ENCODE measurements around the gene ABCG8.
A peak's percentile ranks its signal among the peaks of the same experiment; 100 is the strongest.

ABCG8 gene

DNA sequence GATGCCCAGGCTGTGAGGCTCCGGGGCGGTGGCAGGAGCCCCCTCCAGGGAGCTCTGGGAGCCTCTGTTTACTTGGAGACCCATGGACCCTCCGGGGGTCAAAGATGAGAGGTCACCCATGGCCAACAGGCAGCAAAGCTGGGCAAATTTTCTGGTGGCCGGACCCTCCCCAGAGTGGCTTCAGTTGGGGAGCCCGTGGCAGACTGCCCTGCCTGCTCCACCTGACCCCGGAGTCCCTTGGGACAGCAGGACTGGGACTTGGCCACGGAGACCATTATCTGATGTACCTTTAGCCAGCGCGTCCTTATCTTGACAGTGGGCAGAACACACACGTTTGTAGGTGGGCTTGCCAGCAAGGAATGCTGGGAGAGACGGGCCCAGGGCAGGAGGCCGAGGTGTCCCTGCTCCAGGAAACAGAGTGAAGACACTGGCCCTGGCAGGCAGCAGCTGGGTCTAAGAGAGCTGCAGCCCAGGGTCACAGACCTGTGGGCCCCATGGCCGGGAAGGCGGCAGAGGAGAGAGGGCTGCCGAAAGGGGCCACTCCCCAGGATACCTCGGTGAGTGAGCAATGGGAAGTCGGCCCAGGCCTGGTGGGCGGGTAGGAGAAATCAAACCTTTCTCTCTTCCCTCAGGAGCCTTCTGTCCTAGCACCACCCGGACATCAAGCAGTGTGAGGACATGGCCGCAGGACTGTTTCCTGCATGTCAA, at the start of gene ABCG8, which contains the start of gene ABCG5:
Gene ABCG8 (plus strand): TSS at position 412 of the 708 bp plus-strand sequence. CDS start 83 bp downstream, at position 495.
Gene ABCG5 (minus strand): TSS at position 280 of the 708 bp plus-strand sequence. CDS start 160 bp downstream, at position 120.
- no peak for DNase-seq (ENCODE audit: low read depth)

DNA sequence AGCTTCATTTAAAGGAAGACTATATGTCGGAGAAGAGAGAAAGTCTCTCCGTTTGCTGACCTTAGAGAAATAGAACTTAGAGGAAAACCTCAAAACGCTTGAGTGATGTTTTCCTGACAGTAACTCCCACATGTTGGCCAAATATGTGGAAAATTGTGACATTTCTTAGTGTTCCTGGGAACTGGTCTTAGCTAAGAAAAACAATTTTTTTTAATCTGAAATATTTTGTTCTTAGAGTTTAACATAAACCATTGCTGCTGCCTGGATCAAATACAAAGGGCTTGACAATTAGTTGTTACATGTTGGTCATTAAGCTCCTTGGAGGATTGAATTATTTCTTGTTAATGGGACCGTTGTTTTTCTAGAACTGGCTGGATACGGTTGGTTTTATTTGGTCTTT, 48.6 kb upstream of the ABCG8 start:
- peak; percentile 1 for DNase-seq (ENCODE audit: low read depth)

DNA sequence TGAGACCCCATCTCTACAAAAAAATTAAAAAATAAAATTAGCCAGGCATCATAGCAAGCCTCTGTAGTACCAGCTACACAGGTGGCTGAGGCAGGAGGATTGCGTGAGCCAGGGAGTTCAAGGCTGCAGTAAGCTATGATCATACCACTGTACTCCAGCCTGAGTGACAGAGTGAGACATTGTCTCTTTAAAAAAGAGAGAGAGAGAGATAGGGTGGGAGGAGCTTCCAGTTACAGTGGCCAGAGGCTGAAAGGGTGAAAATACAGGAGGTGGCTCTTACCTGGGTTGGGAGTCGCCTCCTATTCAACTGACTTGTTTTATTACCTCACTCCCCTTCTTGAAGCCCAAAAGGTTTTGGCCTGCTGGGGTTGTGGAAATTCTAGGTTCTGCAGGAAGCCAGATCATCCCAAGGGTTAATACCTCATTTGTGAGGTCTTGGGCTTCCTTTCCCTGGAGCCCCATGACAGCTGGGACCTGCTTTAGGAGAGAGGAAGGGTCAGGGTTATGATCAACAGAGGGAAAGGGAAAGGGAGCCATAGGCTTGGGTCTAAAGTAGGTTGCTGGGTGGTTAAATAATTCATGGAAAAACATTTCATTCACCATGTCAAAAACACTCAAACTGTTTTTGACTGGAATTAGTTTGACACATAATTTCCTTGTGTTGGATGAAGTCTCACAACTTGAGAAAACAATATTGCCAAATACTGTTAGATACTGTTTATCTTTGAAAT, 47.6 kb upstream of the ABCG8 start:
- DNase-seq (ENCODE audit: low read depth): no peak

DNA sequence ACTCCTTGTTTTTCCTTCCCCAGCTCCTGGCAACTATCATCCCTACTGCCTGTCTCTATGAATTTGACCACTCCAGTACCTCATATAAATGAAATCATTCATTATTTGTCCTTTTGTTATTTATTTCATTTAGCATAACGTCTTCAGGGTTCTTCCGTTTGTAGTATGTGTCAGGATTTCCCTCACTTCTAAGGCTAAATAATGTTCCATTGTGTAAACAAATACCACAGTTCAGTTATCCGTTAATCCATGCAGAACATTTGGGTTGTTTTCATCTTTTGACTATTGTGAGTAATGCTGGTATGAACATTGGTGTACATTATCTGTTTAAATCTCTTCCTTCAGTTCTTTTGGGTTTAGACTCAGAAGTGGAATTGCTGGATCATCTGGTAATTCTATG, 46.1 kb upstream of the ABCG8 start:
- DNase-seq (ENCODE audit: low read depth): no peak

DNA sequence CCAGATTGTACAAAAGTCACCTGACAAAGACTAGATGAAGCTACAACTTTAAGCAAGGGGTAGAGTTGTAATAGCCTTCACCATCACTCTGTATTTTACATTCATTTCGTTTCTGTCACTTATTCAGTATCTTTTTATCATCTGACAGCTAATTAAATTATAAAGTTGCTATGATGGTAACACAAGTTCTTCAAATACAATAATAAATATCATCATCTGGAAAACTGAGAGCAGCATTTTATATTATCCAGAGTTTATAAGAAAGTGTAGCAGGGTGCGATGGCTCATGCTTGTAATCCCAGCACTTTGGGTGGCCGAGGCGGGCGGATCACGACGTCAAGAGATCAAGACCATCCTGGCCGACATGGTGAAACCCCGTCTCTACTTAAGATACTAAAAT, 43.8 kb upstream of the ABCG8 start:
- DNase-seq (ENCODE audit: low read depth): no peak

DNA sequence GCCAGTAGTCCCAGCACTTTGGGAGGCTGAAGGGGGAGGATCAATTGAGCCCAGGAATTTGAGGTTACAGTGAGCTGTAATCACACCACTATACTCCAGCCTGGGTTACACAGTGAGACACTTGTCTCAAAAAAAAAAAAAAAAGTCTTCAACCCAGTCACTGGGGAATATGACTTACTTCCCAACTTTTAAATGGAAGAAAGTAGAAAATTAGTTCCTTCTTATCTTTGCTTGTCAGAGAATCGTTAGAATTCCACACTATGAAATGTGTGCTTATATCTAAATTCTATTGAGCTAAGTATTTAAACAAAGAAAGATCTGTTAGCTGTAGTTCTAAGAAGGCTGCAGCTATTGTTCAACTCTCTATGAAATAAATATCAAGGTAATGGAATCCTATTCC, 42.6 kb upstream of the ABCG8 start:
- DNase-seq (ENCODE audit: low read depth): no peak

DNA sequence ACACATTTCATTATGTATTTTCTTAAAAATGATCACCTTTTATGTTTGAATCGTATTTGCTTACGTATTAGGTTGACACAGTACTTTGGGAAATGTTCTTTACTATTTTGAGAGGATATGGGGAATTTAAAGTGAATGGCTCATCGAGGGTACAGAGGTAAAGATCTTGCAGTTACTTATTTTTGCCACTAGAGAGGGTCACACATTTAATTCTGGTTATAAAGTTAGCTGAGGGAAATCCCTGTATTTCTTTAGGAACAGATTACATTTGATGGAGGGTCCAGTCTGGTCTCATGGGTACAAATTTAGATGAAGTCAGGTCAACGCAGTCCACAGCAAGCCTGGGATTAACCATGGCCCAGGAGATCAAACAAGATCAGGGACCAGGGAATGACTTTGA, 40.5 kb upstream of the ABCG8 start:
- DNase-seq (ENCODE audit: low read depth): no peak

DNA sequence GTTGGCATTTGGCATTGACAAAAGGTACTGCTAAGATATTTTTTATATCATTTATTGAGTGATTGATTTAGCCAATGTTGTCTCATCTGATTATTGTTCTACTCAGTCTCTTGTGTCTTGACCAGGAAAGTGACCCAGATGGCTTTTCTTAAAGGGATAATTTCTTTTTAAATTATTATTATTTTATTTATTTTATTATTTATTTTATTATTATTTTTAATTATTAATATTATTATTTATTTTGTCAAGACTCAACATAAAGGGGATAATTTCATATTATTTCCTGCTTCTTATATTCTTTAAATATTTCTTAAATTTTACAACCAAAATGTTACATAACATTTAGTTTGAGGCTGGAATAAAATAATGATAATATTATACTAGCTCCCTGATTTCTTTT, 37.9 kb upstream of the ABCG8 start:
- no peak for DNase-seq (ENCODE audit: low read depth)

DNA sequence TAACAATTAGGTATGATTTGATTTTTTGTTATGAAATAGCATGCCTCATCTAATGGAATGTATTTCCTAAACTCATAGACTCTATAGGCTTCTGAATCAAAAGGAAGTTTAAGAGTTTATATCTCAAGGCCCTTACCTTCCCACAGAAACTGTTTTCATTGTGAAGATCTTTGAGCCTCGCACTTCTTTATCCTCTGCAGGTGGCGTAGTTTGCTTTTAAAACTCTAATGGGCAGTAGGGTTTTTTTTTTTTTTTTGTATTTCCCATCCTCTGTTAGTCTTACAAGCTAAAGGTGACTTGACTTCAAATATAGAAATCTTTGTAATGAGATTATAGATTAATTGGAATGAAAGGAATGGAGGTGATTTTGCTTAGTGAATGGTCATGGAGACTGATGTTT, 36.6 kb upstream of the ABCG8 start:
- DNase-seq (ENCODE audit: low read depth): no peak

DNA sequence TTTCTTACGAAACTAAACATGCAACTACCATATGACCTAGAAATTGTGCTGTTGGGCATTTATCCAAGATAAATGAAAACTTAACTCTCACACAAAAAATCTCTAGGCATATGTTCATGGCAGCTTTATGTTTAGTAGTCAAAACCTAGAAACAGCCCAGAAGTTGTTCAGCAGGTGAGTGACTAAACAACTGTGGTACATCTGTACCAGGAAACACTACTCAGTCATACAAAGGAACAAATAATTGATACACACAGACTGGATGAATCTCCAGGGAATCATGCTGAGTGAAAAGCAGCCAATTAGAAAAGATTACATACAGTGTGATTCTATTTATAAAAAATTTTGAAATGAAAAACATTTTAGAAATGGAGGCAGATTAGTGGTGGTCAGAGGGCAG, 35.7 kb upstream of the ABCG8 start:
- no peak for DNase-seq (ENCODE audit: low read depth)

DNA sequence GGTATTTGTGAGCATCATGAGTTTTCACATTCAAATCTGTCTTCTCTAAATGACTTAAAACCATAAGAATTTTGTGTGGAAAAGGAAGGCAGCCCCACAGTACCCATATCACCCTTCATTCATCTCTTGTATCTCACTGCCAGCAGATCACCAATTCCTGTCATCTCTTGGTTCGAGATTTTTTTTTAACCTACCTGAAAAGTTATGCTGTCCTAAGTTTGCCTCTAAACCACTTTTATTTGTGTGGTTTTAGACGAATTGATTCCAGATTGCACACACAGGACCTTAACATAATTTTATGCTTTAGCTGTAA, 32.1 kb upstream of the ABCG8 start:
- DNase-seq (ENCODE audit: low read depth): no peak

DNA sequence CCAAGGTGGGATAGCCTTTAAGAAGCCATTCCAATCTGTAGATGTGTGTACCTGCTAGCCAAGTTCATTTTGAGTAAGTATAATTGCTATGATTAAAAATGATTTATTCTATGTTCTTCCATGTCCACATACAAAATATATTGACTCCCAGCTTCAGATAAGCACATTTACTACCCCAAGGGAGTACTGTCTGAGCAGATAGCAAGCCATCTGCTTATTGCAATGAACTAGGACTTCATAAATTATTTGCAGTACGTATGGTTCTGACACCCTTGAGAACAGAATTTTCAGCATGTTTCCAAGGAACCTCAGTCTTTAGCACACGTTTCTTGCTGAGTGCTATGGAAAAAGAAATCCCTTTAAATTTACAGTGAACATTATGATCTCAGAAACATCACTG, 28.3 kb upstream of the ABCG8 start:
- no peak for DNase-seq (ENCODE audit: low read depth)

DNA sequence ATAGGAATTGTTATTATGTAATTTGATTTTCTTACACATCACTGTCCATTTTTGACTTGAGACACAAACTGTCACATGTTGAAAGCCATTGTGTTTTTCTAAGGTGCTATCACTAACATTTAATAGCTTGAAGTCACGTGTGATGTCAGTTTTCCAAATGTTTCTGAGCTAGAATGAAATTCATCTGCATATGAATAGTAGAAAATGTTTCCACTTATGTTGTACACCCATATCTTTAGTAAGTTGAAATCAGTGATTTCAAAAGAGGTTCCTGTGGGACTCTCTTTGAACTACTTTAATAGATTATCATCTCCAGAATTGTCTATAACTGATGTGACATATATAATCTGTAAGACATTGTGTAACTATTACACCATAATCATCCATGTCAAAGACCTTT, 27.9 kb upstream of the ABCG8 start:
- no peak for DNase-seq (ENCODE audit: low read depth)

DNA sequence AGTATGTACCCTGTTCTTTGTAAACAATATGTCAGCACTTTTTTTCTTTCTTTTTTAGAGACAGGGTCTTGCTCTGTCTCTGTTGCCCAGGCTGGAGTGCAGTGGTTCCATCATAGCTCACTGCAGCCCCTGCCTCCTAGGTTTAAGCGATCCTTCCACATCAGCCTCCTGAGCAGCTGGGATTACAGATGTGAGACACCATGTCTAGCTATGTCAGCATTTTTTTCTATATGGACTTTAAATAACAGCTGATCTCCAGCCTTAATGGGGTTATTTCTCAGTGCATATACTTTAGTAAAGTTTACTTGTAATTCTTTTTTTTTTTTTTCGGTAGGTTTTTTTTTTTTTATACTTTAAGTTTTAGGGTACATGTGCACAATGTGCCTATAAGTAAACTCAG, 26.8 kb upstream of the ABCG8 start:
- DNase-seq (ENCODE audit: low read depth): no peak

DNA sequence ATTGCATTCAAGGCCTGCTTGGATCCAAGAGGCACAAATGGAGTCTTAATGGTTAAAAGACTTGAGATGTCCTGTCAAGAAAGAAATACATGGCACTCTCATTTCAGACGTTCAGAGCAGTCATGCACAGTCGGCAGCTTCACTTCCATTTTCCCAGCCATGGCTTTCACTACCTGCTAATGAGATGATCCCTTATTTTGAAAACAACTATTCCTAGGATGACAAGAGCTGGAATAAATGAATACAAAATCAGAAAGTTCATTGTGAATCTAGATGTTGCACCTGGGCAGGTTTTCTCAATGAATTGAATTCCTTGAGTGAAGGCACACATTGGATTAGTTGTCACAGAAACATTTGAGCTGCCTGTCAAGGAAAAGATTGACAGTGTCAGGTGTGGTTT, 25.8 kb upstream of the ABCG8 start:
- no peak for DNase-seq (ENCODE audit: low read depth)

DNA sequence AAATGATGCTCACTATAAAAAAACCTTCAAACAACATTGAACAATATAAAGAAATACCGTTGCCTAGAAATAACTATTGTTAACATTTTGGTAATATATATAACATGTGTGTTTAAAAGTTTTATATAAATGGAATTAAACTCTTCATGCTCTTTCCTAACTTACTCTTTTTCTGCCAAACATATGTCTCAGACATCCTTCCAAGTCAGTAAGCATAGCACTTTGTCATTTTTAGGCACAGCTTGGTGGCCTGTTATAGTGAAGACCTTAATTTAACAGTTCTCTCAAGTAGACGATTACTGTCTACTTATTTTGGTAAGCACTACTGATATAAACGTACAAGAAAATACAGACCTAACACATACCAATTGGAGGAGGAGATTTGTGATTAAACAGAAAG, 24.1 kb upstream of the ABCG8 start:
- DNase-seq (ENCODE audit: low read depth): no peak

DNA sequence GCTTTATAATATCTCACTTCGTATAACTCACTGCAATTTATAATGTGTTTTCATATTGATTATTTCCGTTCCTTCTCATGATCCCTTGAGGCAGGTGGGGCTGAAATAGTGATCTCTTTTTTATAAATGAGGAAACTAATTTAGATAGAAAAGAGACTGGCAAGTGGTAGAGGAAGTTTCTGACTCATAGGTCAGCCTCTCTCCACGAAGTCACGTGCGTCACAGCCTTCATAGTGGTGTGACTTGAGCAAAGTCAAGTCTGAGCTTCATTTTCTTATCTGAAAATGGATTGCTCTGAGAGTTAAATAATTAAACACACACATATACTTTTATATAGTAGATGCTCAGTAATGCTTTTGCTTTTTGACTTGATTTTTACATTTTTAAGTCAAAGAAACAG, 20.0 kb upstream of the ABCG8 start:
- DNase-seq (ENCODE audit: low read depth): no peak

DNA sequence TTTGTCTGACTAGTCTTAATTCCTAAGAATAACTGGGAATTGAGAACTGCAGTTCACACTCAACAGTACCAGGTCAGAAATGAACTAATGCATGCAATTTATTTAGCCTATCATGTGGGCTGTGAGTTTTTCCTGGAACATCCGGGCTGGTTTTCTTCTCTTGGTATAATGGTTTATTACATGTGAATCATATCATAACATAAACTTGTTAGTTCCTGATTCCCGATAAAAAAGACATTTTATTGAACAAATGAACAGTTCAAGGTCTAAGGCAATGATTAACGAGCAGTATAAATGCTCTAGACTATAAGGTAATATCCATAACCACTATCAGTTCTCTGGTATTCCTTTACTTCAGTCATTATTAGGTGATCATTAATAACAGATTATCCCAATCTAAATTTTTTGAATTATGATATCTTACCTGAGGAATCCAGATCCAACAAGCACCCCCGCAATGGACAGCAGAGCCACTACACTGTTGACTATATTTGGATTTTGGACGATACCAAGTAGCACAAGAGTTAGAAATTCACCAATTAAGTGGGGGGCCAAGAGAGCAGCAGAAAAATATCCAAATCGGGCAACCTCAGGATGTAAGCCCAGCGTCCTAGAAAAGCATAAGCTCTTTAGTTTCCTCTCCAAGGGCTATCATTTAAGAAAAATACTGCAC, 19.1 kb upstream of the ABCG8 start:
- DNase-seq (ENCODE audit: low read depth): no peak

DNA sequence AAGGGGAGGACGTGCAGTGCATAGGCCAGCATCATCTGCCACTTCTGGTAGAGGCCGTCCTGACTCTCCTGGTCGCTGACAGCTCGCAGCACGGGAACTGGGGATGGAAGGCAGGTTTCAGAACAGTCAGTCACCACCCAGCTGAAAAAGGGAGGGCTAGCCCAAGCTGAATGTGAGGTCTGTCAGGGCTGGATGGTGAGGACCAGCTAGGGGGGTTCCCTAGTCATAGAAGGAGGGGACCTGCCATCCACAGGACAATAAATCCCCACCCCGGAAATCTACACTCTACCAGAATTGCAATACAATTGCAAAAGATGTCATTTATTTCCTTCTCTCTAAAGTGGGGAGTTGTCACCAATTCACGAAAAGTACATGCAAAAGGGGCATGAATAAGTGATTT, 15.9 kb upstream of the ABCG8 start:
- DNase-seq (ENCODE audit: low read depth): no peak

DNA sequence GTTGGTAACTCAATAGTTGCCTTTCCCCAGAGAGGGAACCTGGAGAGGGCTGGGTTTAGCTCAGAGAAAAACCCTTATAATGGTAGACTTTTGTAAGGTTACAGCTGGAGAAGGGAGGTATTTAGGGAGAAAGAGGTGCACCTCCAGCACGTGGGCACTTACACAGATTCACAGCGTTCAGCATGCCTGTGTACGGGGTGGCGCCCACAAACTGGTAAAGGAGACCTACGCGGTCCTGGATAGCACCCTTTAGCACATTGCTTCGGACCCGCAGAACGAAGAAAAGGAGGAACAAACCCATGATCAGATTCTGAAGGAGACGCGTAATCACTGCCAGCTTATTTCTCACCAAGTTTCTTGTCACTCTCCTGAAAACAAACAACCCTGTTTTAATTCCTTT, 15.0 kb upstream of the ABCG8 start:
- DNase-seq (ENCODE audit: low read depth): no peak

DNA sequence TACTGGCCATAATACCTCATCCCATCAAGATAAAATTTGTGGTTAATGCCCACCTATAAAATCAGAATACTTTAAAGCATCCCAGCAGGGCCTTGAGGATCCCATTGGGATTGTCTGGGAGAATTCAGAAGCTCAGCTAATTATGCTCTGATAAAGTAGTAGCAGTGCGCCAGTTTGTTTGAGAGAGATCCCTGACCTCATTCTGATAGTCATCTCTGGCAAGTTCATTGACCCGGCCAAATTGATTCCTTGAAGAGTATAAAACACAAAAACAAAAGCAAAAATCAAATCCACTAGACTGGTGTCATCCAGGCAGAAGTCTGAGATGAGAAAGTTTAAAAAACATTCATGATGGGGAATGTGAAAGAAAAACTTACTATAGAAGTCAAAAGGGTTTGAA, 14.3 kb upstream of the ABCG8 start:
- no peak for DNase-seq (ENCODE audit: low read depth)

DNA sequence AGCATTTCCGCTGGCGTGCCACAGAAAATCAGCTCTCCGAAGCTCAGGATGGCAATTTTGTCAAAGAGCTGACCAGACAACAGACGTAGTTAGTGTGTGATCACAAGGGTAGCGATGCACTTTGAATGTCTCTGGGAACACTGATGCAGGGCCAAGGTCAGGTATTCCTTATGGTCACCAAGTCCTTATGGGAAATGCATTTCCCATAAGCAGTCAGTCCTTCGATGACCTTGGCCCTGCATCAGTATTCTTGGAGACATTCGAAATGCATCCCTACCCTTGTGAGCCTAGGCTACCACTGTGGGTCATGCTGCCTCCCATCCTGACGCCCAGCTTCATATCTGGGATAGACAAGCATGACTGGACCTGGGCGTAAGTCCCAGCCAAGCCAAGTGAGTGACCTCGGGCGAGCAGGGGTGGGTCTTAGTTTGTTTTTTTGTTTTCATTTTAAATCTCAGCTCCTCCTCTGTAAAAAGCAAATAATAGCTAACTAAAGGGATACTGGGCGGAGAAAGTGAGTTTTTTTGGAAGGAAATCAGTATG, 13.7 kb upstream of the ABCG8 start:
- DNase-seq (ENCODE audit: low read depth): no peak

DNA sequence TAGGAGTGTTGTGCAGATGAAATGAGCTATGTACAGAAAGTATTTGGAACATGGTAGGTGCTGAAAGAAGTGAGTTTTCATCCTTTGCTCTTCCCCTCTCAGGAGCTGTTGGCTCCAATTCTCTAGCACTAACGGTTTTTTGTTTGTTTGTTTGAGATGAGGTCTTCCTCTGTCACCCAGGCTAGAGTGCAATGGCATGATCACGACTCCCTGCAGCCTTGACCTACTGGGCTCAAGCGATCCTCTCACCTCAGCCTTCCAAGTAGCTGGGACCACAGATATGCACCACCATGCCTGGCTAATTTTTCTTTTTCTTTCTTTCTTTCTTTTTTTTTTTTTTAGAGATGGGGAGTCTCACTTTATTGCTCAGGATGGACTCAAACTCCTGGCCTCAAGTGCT, 12.9 kb upstream of the ABCG8 start:
- DNase-seq (ENCODE audit: low read depth): no peak
